ENCODE data around the gene GNAI1. TPM values are rescaled to one million over a fixed set of nuclear protein-coding genes. Genes with fewer than 3 reads are reported as not detected.

Gene GNAI1
- total and polyA plus RNA-seq, 4 donors = 8.9 to 38.7 (median 20.9) TPM

DNA sequence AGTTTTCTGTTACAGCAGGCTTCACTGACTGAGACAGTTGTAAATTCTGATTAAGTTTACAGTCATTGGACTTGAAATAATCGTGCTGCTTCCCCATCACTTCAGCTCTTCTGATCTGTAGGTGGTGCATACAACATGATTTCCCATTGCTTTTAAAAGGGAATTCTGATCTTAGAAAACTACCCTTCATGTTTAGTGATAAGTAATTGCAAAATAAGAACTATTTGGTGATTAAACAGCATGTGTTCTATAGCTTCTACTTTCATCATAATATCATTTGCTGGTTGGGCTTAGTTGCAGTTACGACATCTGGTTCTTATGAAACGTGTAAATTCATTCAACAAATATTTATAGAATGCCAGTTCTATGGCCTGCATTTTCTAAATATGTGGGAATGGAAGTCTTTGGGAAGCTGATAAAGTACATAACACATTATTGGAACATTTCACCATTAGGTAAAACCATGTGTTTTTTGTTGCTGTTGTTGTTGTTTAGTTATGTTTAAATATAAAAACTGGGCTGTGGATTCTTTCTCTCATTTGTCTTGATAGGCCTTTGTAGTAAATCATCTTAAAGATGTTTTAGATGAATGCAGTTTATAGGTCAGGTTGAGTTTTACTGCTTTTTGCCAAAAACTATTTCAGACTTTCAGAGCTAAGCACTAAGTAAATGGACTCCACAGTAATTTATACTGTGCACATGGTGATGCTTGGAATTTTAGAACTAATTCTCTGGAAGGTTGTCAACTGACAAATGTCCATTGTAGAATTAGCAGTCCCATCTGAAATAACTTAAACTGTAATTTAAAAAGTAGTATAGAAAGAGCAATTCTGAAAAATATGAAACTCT lies 13.1 kb downstream of the GNAI1 start (continued):
- TF ChIP-seq, protein P1, sequence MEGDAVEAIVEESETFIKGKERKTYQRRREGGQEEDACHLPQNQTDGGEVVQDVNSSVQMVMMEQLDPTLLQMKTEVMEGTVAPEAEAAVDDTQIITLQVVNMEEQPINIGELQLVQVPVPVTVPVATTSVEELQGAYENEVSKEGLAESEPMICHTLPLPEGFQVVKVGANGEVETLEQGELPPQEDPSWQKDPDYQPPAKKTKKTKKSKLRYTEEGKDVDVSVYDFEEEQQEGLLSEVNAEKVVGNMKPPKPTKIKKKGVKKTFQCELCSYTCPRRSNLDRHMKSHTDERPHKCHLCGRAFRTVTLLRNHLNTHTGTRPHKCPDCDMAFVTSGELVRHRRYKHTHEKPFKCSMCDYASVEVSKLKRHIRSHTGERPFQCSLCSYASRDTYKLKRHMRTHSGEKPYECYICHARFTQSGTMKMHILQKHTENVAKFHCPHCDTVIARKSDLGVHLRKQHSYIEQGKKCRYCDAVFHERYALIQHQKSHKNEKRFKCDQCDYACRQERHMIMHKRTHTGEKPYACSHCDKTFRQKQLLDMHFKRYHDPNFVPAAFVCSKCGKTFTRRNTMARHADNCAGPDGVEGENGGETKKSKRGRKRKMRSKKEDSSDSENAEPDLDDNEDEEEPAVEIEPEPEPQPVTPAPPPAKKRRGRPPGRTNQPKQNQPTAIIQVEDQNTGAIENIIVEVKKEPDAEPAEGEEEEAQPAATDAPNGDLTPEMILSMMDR (IDR thresholded peaks at IDR 0.05; ENCODE audit: low read depth, low read length, missing input control) = no peak
- no peak for TF ChIP-seq RAD21 (IDR thresholded peaks at IDR 0.05)

DNA sequence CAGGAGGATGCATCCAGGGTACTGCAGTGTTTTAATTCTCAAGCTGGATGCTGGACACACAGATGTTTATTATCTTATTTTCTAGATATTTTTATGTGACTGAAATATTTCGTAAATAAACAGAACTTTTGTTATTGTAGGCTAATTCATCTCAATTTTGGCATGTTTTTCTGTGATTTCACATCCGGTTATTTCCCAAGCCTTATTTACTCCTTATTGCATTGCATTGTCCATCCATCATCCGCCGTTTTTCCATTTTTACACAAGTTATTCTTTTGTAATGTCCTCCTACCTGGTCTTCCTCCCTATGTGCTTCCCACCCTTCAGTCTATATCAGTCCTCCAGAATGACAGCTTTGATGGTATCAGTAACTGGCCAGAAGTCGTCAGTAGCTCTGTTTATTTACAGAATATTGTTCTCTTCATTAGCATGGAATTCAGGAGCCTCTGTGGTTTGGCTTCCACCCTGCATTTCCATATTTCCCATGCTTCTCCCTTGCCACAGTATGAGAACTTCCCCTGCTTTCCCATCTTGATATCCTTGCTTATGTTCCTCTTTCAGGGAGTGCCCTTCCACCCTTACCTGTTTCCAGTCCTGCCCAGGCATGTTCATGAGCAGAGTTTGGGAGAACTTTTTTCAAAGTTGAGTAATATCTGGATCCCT lies 16.1 kb downstream of the GNAI1 start:
- no peak overlapping the region for H3K9ac ChIP-seq (ENCODE audit: low read depth in 1 of 2, low read length in 2 of 2)
- H3K27me3 ChIP-seq (ENCODE audit: control insufficient read depth in 4 of 4, insufficient read depth in 4 of 4, low read length in 3 of 4) = no peaks in the 10 kb centered on the region
- peaks cover 3 to 20% (median 15%) of the 10 kb centered on the region in 4 donors for H3K4me1 ChIP-seq (ENCODE audit: control insufficient read depth in 4 of 4, insufficient read depth in 4 of 4, low read length in 3 of 4)
- peak overlapping the region; percentile 19 to 45 for H3K27ac ChIP-seq (ENCODE audit: low read depth in 1 of 2, low read length in 2 of 2)
- no peak for TF ChIP-seq RAD21 (IDR thresholded peaks at IDR 0.05)
- no peak for TF ChIP-seq JUND (IDR thresholded peaks at IDR 0.05)
- TF ChIP-seq HNF4A (conservative IDR thresholded peaks at IDR 0.05) = no peak
- TF ChIP-seq NR2F2 (IDR thresholded peaks at IDR 0.05) = no peak
- TF ChIP-seq TAF1 (conservative IDR thresholded peaks at IDR 0.05) = no peak
- TF ChIP-seq SP1 (IDR thresholded peaks at IDR 0.05) = no peak
- TF ChIP-seq YY1 (IDR thresholded peaks at IDR 0.05) = no peak
- TF ChIP-seq EGR1 (IDR thresholded peaks at IDR 0.05; ENCODE audit: low read depth in 2 of 2) = no peak
- TF ChIP-seq, protein P2, sequence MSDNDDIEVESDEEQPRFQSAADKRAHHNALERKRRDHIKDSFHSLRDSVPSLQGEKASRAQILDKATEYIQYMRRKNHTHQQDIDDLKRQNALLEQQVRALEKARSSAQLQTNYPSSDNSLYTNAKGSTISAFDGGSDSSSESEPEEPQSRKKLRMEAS (IDR thresholded peaks at IDR 0.05) = no peak
- no peak for TF ChIP-seq HNF4G (IDR thresholded peaks at IDR 0.05)
- TF ChIP-seq, protein P3, sequence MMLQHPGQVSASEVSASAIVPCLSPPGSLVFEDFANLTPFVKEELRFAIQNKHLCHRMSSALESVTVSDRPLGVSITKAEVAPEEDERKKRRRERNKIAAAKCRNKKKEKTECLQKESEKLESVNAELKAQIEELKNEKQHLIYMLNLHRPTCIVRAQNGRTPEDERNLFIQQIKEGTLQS (IDR thresholded peaks at IDR 0.05) = no peak
- TF ChIP-seq, protein P4, sequence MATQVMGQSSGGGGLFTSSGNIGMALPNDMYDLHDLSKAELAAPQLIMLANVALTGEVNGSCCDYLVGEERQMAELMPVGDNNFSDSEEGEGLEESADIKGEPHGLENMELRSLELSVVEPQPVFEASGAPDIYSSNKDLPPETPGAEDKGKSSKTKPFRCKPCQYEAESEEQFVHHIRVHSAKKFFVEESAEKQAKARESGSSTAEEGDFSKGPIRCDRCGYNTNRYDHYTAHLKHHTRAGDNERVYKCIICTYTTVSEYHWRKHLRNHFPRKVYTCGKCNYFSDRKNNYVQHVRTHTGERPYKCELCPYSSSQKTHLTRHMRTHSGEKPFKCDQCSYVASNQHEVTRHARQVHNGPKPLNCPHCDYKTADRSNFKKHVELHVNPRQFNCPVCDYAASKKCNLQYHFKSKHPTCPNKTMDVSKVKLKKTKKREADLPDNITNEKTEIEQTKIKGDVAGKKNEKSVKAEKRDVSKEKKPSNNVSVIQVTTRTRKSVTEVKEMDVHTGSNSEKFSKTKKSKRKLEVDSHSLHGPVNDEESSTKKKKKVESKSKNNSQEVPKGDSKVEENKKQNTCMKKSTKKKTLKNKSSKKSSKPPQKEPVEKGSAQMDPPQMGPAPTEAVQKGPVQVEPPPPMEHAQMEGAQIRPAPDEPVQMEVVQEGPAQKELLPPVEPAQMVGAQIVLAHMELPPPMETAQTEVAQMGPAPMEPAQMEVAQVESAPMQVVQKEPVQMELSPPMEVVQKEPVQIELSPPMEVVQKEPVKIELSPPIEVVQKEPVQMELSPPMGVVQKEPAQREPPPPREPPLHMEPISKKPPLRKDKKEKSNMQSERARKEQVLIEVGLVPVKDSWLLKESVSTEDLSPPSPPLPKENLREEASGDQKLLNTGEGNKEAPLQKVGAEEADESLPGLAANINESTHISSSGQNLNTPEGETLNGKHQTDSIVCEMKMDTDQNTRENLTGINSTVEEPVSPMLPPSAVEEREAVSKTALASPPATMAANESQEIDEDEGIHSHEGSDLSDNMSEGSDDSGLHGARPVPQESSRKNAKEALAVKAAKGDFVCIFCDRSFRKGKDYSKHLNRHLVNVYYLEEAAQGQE (IDR thresholded peaks at IDR 0.05) = no peak
- TF ChIP-seq, protein P1 (IDR thresholded peaks at IDR 0.05; ENCODE audit: low read depth, low read length, missing input control) = no peak
- no peak for TF ChIP-seq RXRA (IDR thresholded peaks at IDR 0.05)
- no peak for TF ChIP-seq FOXA2 (IDR thresholded peaks at IDR 0.05)
- TF ChIP-seq FOXA1 (IDR thresholded peaks at IDR 0.05) = no peak
- TF ChIP-seq, protein P5, sequence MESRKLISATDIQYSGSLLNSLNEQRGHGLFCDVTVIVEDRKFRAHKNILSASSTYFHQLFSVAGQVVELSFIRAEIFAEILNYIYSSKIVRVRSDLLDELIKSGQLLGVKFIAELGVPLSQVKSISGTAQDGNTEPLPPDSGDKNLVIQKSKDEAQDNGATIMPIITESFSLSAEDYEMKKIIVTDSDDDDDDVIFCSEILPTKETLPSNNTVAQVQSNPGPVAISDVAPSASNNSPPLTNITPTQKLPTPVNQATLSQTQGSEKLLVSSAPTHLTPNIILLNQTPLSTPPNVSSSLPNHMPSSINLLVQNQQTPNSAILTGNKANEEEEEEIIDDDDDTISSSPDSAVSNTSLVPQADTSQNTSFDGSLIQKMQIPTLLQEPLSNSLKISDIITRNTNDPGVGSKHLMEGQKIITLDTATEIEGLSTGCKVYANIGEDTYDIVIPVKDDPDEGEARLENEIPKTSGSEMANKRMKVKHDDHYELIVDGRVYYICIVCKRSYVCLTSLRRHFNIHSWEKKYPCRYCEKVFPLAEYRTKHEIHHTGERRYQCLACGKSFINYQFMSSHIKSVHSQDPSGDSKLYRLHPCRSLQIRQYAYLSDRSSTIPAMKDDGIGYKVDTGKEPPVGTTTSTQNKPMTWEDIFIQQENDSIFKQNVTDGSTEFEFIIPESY (IDR thresholded peaks at IDR 0.05) = no peak
- TF ChIP-seq GABPA (IDR thresholded peaks at IDR 0.05 in 1 of 2, conservative IDR thresholded peaks at IDR 0.05 in 1 of 2) = no peak
- H3K36me3 ChIP-seq (ENCODE audit: control insufficient read depth in 4 of 4, insufficient read depth in 3 of 4, low read depth in 1 of 4, low read length in 3 of 4) = no peaks in the 10 kb centered on the region
- no peak overlapping the region for H3K4me3 ChIP-seq (ENCODE audit: low read depth in 1 of 3, low read length in 3 of 3)
- 81% methylated on average over 5 of the region's 5 CpGs for WGBS
- no peaks in the 10 kb centered on the region for H3K9me3 ChIP-seq (ENCODE audit: control insufficient read depth in 4 of 4, low read length in 3 of 4)
- DNase-seq (ENCODE audit: low spot score) = no peak
